K562 (cell line): ENCODE results near the gene ISM1. TPM values are rescaled to one million over a fixed set of nuclear protein-coding genes. Genes with fewer than 3 reads are reported as not detected.

Experiments
- ATAC-seq: fragments of 200-7000 bp; cut with Tn5 transposase; 3 replicates; pipeline ENCODE4 v1.9.1; 2020; ENCODE audit warnings: moderate library complexity
- BruUV-seq: library from RNA; stranded (reverse); fragments of 400-500 nt; replicated peaks from 2 replicates; lab custom pipeline; 2021; lab: Mats Ljungman, UMichigan
- CTCF ChIA-PET: fragments of 300-600 bp; formaldehyde crosslinking; extraction: SDS; loops from one replicate; lab custom pipeline; 2021; ENCODE audit warnings: low intra/inter-chr PET ratio; lab: Yijun Ruan, JAX
- POLR2A ChIA-PET: fragments of 300-600, 350-650 bp; sonication (Branson Sonifier 250); formaldehyde crosslinking; extraction: SDS; loops from one replicate; lab custom pipeline; 2021; ENCODE audit warnings: antibody characterized with exemption, inconsistent platforms; lab: Yijun Ruan, JAX
- DNase-seq, 4 experiments: peaks; one replicate each; pipeline versions ENCODE4 v3.0.0 to v3.0.0-alpha.2; 2011 to 2018; ENCODE audit warnings: low spot score in 3 of 4, mixed read lengths in 3 of 4; ENCODE audit errors: extremely low read depth in 1 of 4
- FAIRE-seq: peaks from 2 replicates; lab custom pipeline; 2011; peaks lifted over from hg19 to GRCh38; lab: Jason Lieb, UNC
- H2AFZ ChIP-seq: 2 replicates; pipeline ENCODE4 v1.6.0; 2011; ENCODE audit warnings: low read depth, low read length, control low read depth, inconsistent platforms
- H3K27ac ChIP-seq: fragments of 200-600 bp; 3 replicates; pipeline ENCODE4 v1.8.0; 2011; ENCODE audit warnings: low read depth, mild to moderate bottlenecking, control low read depth, inconsistent platforms, low read length, moderate library complexity, mixed read lengths; ENCODE audit errors: extremely low read depth
- H3K27me3 ChIP-seq, 2 experiments: fragments of 300-600 bp in 1 of 2; 2 replicates in 1 of 2; 3 replicates in 1 of 2; pipeline versions ENCODE4 v1.6.0 to v1.8.0; 2011; ENCODE audit warnings: inconsistent platforms in 2 of 2, low read length in 2 of 2, mild to moderate bottlenecking in 1 of 2, mixed read lengths in 1 of 2, moderate library complexity in 1 of 2; ENCODE audit not compliant: control insufficient read depth in 2 of 2, insufficient read depth in 2 of 2
- H3K36me3 ChIP-seq: fragments of 300-600 bp; 3 replicates; pipeline ENCODE4 v1.8.0; 2011; ENCODE audit warnings: mild to moderate bottlenecking, low read length, inconsistent platforms; ENCODE audit not compliant: control insufficient read depth, insufficient read depth
- H3K4me1 ChIP-seq, 2 experiments: fragments of 200-600 bp in 1 of 2; replicated peaks in 1 of 2; 2 replicates in 1 of 2; 3 replicates in 1 of 2; pipeline versions ENCODE4 v1.5.1 to v1.8.0; 2011; ENCODE audit warnings: inconsistent platforms in 2 of 2, low read length in 2 of 2, mild to moderate bottlenecking in 1 of 2, mixed read lengths in 1 of 2, moderate library complexity in 1 of 2; ENCODE audit not compliant: control insufficient read depth in 2 of 2, insufficient read depth in 2 of 2
- H3K4me2 ChIP-seq: 2 replicates; pipeline ENCODE4 v1.6.1; 2011; ENCODE audit warnings: low read length, control low read depth, inconsistent platforms, mixed read lengths; ENCODE audit not compliant: insufficient read depth
- H3K4me3 ChIP-seq: fragments of 200-600 bp; sonication (generic), shearing (Covaris generic); 2 replicates; pipeline ENCODE4 v1.5.1; 2016; ENCODE audit warnings: control low read depth, inconsistent platforms
- H3K79me2 ChIP-seq: fragments of 200-600 bp; 3 replicates; pipeline ENCODE4 v1.8.0; 2011; ENCODE audit warnings: low read length, inconsistent platforms; ENCODE audit not compliant: control insufficient read depth, insufficient read depth
- H3K9ac ChIP-seq, 2 experiments: 2 replicates each; pipeline versions ENCODE4 v1.6.0 to v1.6.1; 2011; ENCODE audit warnings: low read depth in 2 of 2, low read length in 2 of 2, control low read depth in 1 of 2, inconsistent platforms in 1 of 2, mild to moderate bottlenecking in 1 of 2, mixed read lengths in 1 of 2; ENCODE audit not compliant: insufficient read depth in 1 of 2
- H3K9me1 ChIP-seq: one replicate; pipeline ENCODE4 v1.6.0; 2011; ENCODE audit warnings: inconsistent platforms, mild to moderate bottlenecking, low read length, moderate library complexity; ENCODE audit not compliant: control insufficient read depth, insufficient read depth
- H3K9me3 ChIP-seq: replicated peaks from 2 replicates; pipeline ENCODE4 v1.5.1; 2011; ENCODE audit warnings: low read depth, low read length, inconsistent platforms; ENCODE audit not compliant: control insufficient read depth, insufficient read depth
- H4K20me1 ChIP-seq: replicated peaks from 2 replicates; pipeline ENCODE4 v1.6.1; 2011; ENCODE audit warnings: low read length, inconsistent platforms, mixed read lengths; ENCODE audit not compliant: control insufficient read depth, insufficient read depth
- CHD1 ChIP-seq: fragments of 200-600 bp; sonication (generic); IDR thresholded peaks from one replicate; pipeline ENCODE4 v1.6.1; 2012; ENCODE audit warnings: mild to moderate bottlenecking, moderate library complexity, low read length, inconsistent platforms
- MTA3 ChIP-seq: fragments of 450-650 bp; formaldehyde crosslinking; IDR thresholded peaks from 2 replicates; pipeline ENCODE4 v1.6.1; 2017; ENCODE audit warnings: mild to moderate bottlenecking, borderline replicate concordance
- SPI1 ChIP-seq: IDR thresholded peaks from 2 replicates; pipeline ENCODE4 v1.6.1; 2011; ENCODE audit warnings: low read depth, low read length, control low read depth, borderline replicate concordance
- ZNF23 ChIP-seq: fragments of 250-450 bp; sonication (Bioruptor Pico); IDR thresholded peaks from 2 replicates; pipeline ENCODE4 v1.4.0; 2020; ENCODE audit warnings: mild to moderate bottlenecking
- WGBS: fragments of 100-300 bp; shearing (Covaris generic); methylation state at CpG from one replicate; pipeline ENCODE4 v1.1.6; 2016; ENCODE audit warnings: low coverage, mixed read lengths; ENCODE audit not compliant: insufficient coverage; ENCODE audit errors: missing lambda C conversion rate; 5-methylcytosine and 5-hydroxymethylcytosine counted together
- in situ Hi-C: fragments of 300-500 bp; cut with MboI; formaldehyde crosslinking; loops from 4 replicates; pipeline ENCODE4 v1.15.0; 2018; ENCODE audit warnings: inconsistent platforms, mixed read lengths
- intact Hi-C: fragments of 100-400 bp; cut with micrococcal nuclease; formaldehyde crosslinking; loops from 2 replicates; pipeline ENCODE4 v1.14.2; 2022
- polyA plus RNA-seq, 8 experiments: library from polyadenylated mRNA; depleted of rRNA in 4 of 8; stranded (reverse) in 5 of 8; unstranded in 3 of 8; fragments of >200 nt; fragmentation: Nextera tagmentation in 2 of 8; fragmentation: Illumina TruSeq in 1 of 8; extraction: Ambion mirVana in 2 of 8; extraction: Trizol in 1 of 8; gene quantifications; 2 replicates each; pipeline versions ENCODE4 v1.2.1 to v1.2.3, GENCODE V29; 2011 to 2014; ENCODE audit warnings: inconsistent platforms in 1 of 8, missing spikeins in 1 of 8
- total RNA-seq, 7 experiments: library from RNA; depleted of rRNA in 6 of 7; stranded (reverse); fragments of >200 nt in 6 of 7; fragmentation: Illumina TruSeq in 2 of 7; extraction: Trizol in 2 of 7; gene quantifications; 2 replicates each; pipeline versions ENCODE4 v1.2.1 to v1.2.3, GENCODE V29; 2011 to 2021; ENCODE audit warnings: low replicate concordance in 1 of 7
- TF ChIP-seq, protein P1 (sequence below): sonication (generic); formaldehyde crosslinking; IDR thresholded peaks from 2 replicates; pipeline ENCODE4 v1.8.0; 2023; ENCODE audit warnings: missing genetic modification reagents, mild to moderate bottlenecking, borderline replicate concordance

ISM1 gene
- total and polyA plus RNA-seq, 9 of the 15 experiments (the other 6 are each of a cell fraction or from before 2014, with no cell fraction given) = not detected

DNA sequence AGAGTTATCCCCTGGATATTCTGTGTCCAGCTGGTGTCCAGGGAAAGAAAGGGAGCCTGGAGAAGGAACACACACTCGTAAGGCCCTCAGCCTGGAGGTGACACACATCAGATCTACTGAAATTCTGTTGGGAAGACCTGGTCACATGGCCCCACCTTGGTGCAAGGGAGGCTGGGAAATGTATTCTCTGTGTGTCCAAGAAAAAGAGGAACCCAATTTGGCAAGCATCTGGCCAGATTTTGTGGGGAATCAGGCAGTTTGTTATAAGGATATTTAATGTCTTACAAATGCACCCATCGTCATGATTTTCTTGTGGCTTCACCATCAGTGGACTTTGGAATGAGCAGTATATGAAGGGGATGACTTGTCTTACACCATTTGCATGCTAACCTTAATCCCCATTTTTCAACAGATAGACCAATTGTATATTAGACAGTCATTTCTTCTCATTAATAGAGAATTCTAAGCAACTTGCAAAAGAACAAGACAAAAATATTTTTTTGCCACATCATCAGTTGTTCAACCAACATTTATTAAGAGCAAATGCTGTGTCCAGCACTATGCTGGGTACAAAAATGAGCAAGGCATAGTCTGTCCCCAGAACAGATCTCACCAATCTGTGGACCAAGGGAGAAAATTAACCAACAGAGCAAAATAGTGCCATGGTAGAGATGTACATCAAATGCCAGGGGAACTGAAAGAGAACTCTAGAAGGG lies 59.7 kb downstream of the ISM1 start:
- no TSS peak for BruUV-seq
- POLR2A ChIA-PET = no interaction called here
- Histone ChIP-seq H3K4me1 (no peaks in the 10 kb centered on the region; a peak in 1 of 5 replicates), H3K9me1 (no peaks in the 10 kb centered on the region), H3K27me3 (no peaks in the 10 kb centered on the region), H3K4me3 (no peak overlapping the region), H3K4me2 (no peak overlapping the region), H4K20me1 (no peaks in the 10 kb centered on the region), H3K9me3 (no peaks in the 10 kb centered on the region), H3K27ac (no peak overlapping the region), H3K79me2 (no peaks in the 10 kb centered on the region), H3K9ac (no peak overlapping the region), H3K36me3 (no peaks in the 10 kb centered on the region), H2AFZ (no peak overlapping the region)
- ATAC-seq = no peak
- WGBS = 0% methylated on average over 2 of the region's 2 CpGs
- in situ Hi-C loops (no loop called here), intact Hi-C loops (no loop called here)
- CTCF ChIA-PET = no interaction called here
- TF ChIP-seq MTA3 (no peak), SPI1 (peak; percentile 68; the same call in 1 of the 2 replicates), ZNF23 (CRISPR knock-in tag) (no peak), CHD1 (no peak)
- TF ChIP-seq, protein P1, sequence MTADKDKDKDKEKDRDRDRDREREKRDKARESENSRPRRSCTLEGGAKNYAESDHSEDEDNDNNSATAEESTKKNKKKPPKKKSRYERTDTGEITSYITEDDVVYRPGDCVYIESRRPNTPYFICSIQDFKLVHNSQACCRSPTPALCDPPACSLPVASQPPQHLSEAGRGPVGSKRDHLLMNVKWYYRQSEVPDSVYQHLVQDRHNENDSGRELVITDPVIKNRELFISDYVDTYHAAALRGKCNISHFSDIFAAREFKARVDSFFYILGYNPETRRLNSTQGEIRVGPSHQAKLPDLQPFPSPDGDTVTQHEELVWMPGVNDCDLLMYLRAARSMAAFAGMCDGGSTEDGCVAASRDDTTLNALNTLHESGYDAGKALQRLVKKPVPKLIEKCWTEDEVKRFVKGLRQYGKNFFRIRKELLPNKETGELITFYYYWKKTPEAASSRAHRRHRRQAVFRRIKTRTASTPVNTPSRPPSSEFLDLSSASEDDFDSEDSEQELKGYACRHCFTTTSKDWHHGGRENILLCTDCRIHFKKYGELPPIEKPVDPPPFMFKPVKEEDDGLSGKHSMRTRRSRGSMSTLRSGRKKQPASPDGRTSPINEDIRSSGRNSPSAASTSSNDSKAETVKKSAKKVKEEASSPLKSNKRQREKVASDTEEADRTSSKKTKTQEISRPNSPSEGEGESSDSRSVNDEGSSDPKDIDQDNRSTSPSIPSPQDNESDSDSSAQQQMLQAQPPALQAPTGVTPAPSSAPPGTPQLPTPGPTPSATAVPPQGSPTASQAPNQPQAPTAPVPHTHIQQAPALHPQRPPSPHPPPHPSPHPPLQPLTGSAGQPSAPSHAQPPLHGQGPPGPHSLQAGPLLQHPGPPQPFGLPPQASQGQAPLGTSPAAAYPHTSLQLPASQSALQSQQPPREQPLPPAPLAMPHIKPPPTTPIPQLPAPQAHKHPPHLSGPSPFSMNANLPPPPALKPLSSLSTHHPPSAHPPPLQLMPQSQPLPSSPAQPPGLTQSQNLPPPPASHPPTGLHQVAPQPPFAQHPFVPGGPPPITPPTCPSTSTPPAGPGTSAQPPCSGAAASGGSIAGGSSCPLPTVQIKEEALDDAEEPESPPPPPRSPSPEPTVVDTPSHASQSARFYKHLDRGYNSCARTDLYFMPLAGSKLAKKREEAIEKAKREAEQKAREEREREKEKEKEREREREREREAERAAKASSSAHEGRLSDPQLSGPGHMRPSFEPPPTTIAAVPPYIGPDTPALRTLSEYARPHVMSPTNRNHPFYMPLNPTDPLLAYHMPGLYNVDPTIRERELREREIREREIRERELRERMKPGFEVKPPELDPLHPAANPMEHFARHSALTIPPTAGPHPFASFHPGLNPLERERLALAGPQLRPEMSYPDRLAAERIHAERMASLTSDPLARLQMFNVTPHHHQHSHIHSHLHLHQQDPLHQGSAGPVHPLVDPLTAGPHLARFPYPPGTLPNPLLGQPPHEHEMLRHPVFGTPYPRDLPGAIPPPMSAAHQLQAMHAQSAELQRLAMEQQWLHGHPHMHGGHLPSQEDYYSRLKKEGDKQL (CRISPR knock-in tag) = no peak
- no peak for FAIRE-seq
- DNase-seq = no peak
